NCI-H1694 treated with DMSO at 0.1 percent for 48 hours (cell line): ENCODE results near the gene BEND6.
A peak's percentile ranks its signal among the peaks of the same experiment; 100 is the strongest.
"Not testable (repeated sequence)": the region's sequence is repeated elsewhere in the genome, so short reads cannot be mapped to it uniquely, and the experiment has no call there.

Source experiments
- DNase-seq: peaks from one replicate; lab custom pipeline; 2025; lab: John Stamatoyannopoulos, UW

Gene BEND6

DNA sequence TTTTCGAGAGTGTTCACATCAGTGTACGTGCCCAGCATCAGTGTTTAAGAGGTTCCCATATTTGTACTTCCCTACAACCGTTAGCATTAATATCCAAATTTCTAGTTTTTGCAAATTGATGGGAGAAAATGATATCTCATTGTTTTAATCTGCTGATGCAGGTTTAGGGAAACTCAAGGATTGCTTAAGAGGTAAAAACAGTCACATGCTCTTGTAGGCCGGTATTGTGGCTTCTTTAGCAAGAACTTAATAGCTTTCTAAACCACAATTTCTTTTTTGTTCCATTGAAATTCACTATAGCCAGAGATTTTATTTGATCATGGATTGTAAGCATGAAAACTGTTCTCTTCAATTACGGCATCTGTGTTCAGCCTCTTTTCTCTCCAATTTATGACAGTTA, 29.5 kb downstream of the BEND6 start:
- DNase-seq: no peak

DNA sequence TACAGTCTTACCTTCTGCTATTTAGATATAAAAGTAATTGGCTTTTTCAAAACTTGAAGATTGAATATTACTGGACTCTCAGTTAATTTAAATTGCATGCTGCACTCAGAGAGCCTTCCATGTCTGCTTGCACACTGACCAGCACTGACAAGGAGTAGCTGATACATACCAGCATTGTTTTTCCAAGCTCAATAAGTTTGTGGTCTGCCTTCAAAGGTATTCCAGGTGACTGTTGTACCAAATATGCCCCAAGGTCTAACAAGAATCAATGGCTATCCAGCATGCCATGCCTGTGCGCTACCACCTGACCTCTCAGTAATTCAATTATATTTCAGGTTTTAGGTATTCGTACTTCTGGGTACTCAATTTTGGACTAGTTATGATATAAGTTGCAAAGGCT, 30.0 kb downstream of the BEND6 start:
- no peak for DNase-seq

DNA sequence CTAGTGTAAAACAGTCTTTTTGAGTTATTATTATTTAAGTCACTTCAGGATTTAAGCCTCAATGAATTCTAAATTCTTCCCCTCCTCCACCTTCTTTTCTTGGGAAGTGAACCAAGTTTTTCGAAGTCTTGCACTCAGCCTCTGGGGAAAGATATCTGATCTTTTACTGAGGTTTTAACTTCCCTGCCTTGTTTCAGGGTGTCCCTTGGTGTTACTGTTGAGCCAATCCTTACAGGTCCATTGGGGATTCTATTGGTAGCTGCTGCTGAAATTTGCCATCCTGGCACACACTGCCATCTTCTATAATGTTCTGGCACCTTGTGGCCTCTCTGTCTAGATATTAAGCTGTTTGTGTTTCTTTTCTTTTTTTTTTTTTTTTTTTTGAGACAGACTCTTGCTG, 31.7 kb downstream of the BEND6 start:
- no peak for DNase-seq

DNA sequence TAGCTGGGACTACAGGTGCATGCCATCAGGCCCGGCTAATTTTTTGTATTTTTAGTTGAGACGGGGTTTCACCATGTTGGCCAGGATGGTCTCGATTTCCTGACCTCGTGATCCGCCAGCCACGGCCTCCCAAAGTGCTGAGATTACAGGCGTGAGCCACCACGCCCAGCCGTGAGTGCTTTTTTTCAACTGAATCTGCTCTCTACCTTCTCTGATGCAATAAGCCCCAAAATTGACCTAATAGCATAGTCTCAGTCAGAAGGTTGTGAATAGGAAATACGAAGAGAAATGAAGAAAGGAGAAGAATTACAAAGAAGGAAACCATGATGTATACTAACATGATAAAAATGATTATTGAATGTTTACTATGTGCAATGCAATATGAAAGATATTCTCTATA, 33.2 kb downstream of the BEND6 start:
- DNase-seq: no peak

DNA sequence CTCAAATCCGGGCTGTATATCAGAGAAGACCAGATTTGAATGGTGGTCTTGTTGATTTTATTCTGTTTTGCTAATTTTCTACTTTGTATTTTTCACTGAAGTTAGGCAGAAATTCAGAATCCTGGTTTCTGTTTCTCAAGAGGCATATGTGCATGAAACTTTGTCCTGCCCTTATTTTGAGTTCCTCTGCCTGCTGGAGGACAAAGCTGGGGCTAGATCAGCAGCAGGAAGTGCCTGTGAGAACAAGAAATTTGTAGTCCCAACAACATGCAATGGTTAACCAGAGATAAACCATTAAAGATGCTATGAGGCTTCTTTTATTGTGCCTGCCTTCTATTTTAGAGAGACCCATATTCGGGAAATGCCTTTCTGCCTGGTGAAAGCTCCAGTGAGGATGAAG, 37.1 kb downstream of the BEND6 start:
- no peak for DNase-seq

DNA sequence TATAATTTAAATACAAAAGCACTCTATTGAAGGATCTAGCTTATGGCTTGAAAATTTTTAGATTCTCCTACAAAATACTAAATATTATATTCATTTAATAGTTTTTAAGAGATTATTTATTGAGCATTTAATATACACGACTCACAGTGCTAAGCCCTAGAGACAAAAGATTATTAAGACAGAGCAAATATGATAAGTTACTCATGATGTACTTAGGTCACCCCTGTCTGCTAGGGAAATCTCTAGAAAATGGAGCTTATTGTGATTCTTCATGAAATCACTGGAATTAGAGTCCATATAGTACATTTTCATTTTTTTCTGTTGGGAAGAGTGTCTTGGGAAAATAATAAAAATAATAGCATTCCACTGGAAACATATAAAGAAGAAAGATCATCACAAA, 37.8 kb downstream of the BEND6 start:
- DNase-seq: no peak

DNA sequence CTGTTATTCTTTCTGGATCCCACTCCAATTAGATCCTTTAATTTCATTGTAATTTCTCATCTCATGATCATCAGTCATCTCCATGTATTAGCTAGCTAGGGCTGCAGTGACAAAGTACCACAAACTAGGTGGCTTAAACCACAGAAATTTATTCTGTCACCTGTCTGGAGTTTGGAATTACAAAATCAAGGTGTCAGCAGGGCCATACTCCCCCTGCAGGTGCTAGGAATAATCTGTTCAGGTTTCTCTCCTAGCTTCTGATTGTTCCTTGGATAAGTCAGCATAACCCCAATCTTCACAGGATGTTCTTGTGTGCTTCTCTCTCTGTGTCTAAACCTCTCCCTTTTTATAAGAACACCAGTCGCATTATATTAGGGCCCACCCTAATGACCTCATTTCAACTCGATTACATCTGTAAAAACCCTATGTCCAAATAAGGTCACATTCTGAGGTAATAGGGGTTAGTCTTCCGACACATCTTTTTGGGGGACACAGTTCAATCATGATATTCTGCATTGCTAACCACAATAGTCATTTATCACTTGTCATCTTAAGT, 40.5 kb downstream of the BEND6 start:
- DNase-seq: no peak

DNA sequence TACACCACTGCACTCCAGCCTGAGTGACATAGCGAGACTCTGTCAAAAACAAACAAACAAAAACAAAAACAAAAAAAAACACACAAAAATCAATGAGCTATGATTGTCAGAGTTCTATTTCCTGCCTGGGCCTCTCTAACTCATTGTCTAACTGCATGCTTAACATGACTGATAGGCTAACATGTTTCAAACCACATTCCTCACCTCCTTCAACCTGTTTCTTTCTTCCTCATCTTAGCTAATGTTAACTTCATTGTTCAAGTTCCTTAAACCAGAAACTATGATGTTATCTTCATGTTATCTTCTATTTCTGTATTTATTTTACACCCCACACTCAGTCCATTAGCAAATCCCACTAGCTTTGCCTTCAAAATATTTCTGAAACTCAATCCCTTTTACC, 41.5 kb downstream of the BEND6 start:
- DNase-seq: no peak

DNA sequence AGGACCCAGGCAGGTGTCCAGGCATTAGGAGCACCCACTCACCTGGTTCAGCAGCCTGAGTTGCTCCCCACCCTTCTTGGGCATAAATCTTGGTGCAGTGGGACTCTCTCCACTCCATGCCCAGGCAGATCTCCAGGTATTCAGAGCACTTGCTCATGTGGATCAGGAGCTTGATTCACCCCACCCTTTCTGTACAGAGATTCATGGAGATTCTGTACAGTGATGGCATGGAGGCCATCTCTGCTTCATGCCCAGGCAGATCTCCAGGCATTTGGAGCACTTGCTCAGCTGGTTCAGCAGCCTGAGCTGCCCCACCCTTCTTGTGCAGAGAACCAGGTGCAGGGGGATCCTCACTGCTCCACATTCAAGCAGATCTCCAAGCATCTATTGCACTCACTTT, 44.1 kb downstream of the BEND6 start:
- no peak for DNase-seq

DNA sequence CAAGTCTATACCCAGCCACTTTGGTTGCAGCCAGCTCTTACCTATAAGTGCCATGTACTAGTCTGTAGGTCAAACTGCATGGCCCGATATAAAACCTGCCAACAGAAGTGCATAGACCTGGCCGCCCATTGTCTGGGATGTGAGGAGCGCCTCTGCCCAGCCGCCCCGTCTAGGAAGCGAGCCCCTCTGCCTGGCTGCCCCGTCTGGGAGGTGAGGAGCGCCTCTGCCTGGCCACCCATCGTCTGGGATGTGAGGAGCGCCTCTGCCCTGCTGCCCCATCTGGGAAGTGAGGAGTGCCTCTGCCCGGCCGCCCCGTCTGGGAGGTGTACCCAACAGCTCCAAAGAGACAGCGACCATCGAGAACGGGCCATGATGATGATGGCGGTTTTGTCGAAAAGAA, 44.8 kb downstream of the BEND6 start:
- not testable (repeated sequence) for DNase-seq

DNA sequence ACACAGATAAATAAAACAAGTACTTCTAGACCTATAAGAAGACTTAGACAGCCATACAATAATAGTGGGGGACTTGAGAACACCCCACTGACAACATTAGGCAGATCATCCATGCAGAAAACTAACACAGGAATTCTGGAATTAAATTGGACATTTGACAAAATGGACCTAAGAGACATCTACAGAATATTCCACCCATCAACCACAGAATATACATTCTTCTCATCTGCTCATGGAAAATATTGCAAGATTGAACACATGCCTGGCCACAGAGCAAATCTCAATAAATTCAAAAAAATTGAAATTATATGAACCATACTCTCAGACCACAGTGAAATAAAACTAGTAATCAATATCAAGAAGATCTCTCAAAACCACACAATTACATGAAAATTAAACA, 47.3 kb downstream of the BEND6 start:
- DNase-seq: no peak

DNA sequence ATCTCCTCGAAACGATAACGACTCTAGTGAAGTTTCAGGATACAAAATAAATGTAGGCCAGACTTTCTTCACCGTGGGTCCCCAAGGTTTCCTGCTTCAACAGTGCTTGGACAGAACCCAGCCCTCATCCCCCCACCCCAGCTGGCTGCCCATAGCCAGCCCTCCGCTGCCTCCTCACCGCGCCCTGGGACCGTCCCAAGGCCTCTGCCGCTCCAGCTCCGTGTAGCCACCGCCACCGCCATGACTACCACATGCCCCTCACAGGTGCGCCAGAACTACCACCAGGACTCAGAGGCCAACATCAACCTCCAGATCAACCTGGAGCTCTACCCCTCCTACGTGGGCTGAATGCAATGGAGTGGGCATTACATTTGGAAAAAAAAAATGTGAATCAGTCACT, 49.4 kb downstream of the BEND6 start:
- no peak for DNase-seq

DNA sequence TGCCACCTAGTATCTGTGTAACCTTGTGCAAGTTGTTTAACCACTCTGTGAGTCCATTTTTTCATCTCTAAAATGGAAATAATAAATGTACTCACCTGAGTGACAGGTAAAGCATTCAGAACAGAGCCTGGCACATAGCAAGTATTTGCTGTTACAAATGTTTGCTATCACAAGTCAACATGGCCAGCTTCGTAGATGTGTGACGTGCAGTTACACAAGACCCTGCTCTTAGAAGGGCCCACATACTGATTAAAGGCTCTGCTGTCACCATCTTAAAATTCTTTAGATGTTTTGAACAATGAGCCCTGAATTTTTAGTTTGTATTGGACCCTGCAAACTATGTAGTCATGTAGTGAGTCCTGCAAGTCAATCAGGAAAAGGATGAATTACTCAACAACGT, 51.2 kb downstream of the BEND6 start:
- DNase-seq: no peak

DNA sequence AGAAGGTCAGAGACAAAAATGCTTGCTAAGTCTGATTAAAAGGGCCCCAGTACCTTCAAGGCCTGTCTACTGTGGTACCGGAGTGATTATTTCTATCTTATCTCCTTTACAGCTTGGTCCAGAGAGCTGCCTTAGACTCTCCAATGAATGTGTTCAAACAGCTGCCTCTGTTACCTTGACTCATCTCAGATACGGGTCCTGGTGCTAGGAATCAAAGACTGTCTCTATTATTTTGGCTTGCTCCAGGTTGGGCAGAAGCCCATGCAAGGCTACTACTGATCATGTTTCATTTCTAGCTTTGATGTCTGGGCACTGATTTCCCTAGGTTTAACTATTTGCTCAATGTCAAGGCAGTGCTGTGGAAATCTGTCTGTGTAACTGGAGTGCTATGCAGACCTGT, 53.2 kb downstream of the BEND6 start:
- DNase-seq: not testable (repeated sequence)

DNA sequence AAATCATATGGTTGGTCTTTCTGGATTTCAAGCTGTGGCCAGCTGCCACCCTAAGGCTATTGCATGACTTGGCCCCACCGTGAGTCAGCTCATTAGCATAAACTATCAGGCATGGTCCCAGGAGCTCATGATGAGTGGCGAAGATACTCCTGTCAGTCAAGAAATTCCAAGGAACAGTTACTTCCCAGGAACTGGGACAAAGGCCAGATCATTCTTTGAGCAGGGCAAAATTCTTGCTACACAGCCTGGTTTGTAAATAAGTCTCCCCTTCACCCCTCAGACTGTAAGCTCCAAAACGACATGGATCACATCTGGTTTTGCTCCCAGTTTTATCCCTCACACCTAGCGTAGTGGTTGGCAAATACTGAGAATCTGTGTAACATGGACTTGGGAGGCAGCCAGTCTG, 58.6 kb downstream of the BEND6 start:
- DNase-seq: no peak

DNA sequence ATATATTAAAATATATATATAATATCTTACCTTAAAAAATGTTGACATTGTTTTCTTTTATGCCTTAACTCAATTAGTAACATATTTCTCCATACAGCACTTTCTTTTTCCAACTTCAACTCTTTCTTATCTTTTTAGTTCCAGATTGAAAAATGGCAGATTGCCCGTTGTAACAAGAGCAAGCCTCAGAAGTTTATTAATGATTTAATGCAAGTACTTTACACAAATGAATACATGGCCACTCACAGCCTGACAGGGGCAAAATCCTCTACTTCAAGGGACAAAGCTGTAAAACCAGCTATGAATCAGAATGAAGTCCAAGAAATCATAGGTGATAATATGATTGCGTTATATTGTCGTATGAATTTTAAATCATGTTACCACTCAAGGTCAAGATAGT, 62.2 kb downstream of the BEND6 start:
- DNase-seq: no peak

DNA sequence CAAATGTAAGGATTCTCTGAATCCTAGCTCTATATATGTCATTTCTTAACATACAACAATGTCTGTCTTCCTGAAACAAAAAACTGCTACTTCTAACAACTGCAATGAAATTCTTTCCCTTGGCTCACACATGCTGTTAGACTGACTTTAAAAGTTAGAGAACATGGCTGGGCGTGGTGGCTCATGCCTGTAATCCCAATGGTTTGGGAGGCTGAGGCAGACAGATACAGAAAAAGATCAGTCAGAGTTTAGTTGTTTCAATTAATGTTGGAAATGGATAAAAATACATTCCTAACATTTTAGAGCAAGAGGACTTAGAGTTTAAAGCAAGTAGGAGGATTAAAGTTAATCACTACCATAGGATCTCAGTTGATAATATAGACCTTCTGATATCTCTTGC, 62.9 kb downstream of the BEND6 start:
- no peak for DNase-seq

DNA sequence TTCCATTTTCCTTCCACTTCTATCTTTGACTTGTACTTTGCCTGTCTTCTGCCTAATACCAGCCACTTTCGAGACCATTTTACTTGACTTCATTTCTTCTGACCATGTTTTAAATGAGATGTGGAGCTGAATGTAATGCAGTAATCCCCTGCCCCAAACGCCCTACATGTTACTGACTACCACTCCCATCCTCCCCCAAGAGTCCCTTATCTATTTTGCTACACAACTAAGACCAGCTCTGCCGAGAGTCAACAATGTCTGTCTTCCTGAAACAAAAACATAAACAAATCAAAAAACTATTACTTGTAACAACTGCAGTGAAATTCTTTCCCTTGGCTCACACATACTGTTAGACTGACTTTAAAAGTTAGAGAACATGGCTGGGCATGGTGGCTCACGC, 64.5 kb downstream of the BEND6 start:
- DNase-seq: no peak

DNA sequence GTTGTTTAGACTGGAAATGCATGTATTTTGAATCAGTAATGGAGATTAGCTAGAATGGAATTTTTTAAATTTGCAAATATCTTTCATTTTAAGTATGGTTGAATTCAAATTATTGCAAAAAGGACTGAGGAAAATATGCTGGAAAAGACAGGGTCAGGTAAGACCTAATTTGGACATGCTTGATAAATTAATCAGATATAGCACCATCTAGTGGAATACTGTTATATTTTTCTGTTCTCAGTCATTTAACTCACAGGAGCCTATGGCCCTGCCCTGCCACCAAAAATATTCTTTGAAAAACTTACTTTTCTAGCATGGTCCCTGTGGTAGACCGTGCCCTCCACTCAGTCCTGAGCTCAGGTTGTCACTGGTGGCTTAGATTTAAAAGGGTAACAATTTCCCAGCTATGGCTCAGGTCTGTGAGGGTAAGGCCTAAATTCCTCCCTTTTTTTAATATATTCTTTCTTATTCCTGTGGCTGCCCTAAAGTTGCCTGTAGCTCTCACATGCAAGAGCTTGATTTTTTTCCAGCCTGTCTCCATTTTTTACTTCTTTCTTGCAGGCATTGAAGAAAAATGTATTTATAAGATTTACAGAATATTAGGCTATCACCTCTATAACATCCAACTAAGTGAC, 66.3 kb downstream of the BEND6 start:
- DNase-seq: peak; percentile 57

DNA sequence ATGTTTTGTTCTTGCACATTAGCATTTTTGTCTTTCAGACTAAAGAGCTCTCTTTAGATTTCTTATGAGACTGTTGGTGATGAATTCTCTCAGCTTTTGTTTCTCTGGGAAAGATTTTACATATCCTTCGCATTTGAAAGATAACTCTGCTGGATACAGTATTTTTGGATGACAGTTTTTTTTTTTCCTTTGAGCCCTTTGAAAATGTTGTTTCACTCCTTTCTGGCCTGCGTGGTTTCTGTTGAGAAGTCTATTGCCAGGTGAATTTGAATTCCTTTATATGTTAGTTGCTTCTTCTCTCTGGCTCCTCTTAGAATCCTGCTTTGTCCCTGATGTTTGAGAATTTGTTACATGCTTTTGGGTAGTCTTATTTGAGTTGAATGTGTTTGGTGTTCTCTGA, 69.4 kb downstream of the BEND6 start:
- no peak for DNase-seq

DNA sequence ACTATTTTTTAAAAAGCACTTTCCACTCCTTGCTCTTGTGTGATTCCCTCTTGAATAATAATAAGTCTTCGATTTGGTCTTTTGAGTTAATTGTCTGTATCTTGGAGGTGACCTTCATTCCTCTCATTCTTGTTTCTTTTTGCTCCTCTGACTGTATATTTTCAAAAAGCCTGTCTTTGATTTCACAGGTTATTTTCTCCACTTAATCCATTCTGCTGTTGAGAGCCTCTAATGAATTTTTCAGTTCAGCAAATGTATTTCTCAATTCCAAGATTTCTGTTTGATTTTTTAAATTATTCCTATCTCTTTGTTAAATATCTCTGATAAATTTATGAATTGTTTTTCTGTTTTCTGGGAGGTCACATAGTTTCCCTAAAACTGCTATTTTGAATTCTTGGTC, 69.9 kb downstream of the BEND6 start:
- DNase-seq: no peak

DNA sequence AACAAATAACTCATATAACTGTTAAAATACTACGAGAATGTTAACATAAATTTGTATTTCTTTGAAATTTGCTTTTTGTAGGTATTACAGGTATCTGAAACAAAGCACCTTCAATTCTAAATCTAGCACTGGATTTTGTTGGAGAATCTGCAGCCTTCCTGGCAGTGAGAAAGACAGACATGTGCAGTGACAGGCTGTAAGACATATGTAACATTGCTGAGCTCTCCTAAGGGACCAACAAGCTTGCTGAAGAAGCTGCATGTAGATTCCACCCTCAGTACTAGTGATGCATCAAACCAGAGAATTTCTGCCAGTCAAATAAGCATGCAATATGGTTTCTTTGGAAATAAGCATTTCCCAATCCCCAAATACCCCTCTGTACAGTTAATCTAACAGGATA, 71.1 kb downstream of the BEND6 start:
- DNase-seq: no peak

DNA sequence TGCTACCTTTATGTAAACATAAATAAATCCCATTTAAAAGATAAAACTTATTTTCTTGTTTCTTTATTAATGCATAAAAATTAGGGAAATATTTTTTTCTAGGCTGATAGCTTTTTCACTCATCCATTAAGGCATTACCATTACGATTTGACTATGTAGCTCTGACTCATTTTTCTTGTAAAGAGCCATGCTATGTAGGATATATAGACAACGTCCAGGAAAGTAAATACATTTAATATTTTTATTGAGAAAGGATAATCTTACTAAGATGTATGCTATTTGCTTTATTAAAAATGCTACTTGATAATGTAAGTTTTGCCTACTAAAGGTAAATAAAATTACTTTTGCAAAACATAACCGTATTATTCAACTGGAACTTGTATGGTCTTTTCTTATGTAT, 72.4 kb downstream of the BEND6 start:
- no peak for DNase-seq

DNA sequence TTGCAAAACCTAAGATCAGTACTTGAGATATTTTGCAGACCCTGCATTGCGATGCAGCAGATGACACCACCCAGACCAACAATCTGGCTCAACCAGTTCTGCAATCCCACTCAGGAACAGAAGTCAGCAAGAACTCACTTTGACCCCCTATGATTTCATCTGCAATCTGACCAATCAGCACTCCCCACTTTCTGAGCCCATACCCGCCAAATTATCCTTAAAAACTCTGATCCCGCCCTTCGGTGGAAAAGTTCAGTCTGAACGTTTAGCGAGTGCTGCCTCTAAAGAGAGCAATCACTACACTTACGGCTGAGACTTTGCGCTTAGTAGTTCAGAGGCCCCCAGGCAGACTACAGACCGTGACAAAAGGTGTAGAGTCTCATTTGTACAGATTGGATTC, 74.3 kb downstream of the BEND6 start:
- no peak for DNase-seq

DNA sequence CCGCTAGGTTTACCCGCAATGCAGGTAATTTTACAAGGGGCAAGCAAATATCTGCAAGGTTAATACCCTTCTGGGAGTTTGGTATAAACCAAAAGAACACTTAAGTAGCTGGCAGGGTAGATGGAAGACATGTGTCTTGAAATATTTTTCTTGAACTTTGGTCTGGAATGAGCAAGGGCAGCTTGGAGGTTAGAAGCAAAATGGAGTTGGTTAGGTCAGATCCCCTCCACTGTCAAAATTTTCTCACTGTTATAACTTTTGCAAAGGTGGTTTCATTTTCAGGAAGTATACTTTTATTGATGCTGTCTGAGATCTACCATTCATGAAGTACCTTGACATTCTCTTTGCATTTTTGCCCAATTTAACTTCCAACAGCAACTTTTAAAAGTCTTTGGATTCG, 78.3 kb downstream of the BEND6 start:
- DNase-seq: no peak
